HepG2 (cell line): ENCODE data around the gene CECR2. TPM values are rescaled to one million over a fixed set of nuclear protein-coding genes. Genes with fewer than 3 reads are reported as not detected.

Experiments used
- CTCF ChIP-seq: sonication (generic); formaldehyde crosslinking; IDR thresholded peaks from 2 replicates; pipeline ENCODE4 v1.5.0; 2020; ENCODE audit warnings: mild to moderate bottlenecking, missing genetic modification reagents, moderate library complexity
- ETV6 ChIP-seq: sonication (generic); formaldehyde crosslinking; conservative IDR thresholded peaks from 2 replicates; pipeline ENCODE4 v1.4.0; 2020; ENCODE audit warnings: missing genetic modification reagents
- FOXC1 ChIP-seq: sonication (generic); formaldehyde crosslinking; IDR thresholded peaks from 2 replicates; pipeline ENCODE4 v1.8.0; 2022; ENCODE audit warnings: mild to moderate bottlenecking, missing genetic modification reagents, borderline replicate concordance
- MYC ChIP-seq: sonication (generic); formaldehyde crosslinking; IDR thresholded peaks from 2 replicates; pipeline ENCODE4 v1.9.0; 2021; ENCODE audit warnings: missing genetic modification reagents, borderline replicate concordance
- NR2F1 ChIP-seq, 2 experiments: fragments of 450-650 bp in 1 of 2; formaldehyde crosslinking in 1 of 2; IDR thresholded peaks; 2 replicates each; pipeline versions ENCODE4 v1.5.0 to v1.6.1; 2016 to 2020; ENCODE audit warnings: mild to moderate bottlenecking in 1 of 2, missing compliant biosample characterization in 1 of 2, missing genetic modification reagents in 1 of 2, moderate library complexity in 1 of 2
- RBM22 ChIP-seq: fragments of 200-400 bp; formaldehyde crosslinking; optimal IDR thresholded peaks from 2 replicates; pipeline ENCODE3; 2017; ENCODE audit warnings: mild to moderate bottlenecking, low read length, moderate library complexity
- SALL1 ChIP-seq: sonication (generic); formaldehyde crosslinking; IDR thresholded peaks from 2 replicates; pipeline ENCODE4 v1.8.0; 2022; ENCODE audit warnings: mild to moderate bottlenecking, missing genetic modification reagents
- SATB2 ChIP-seq: sonication (generic); formaldehyde crosslinking; IDR thresholded peaks from 2 replicates; pipeline ENCODE4 v1.5.0; 2020; ENCODE audit warnings: missing genetic modification reagents
- SMAD1 ChIP-seq: sonication (generic); formaldehyde crosslinking; IDR thresholded peaks from 2 replicates; pipeline ENCODE4 v1.4.0; 2020; ENCODE audit warnings: missing genetic modification reagents, low read depth, mild to moderate bottlenecking, borderline replicate concordance
- SMARCE1 ChIP-seq: fragments of 450-650 bp; IDR thresholded peaks from 2 replicates; pipeline ENCODE4 v1.6.1; 2017; ENCODE audit warnings: borderline replicate concordance
- THAP9 ChIP-seq: sonication (generic); formaldehyde crosslinking; IDR thresholded peaks from 2 replicates; pipeline ENCODE4; 2020; ENCODE audit warnings: missing genetic modification reagents, mild to moderate bottlenecking, borderline replicate concordance
- ZFX ChIP-seq: sonication (generic); formaldehyde crosslinking; IDR thresholded peaks from 2 replicates; pipeline ENCODE4 v1.4.0; 2020; ENCODE audit warnings: mild to moderate bottlenecking, low read depth, missing genetic modification reagents, moderate library complexity
- ZFY ChIP-seq: sonication (generic); formaldehyde crosslinking; IDR thresholded peaks from 2 replicates; pipeline ENCODE4 v1.4.0; 2020; ENCODE audit warnings: missing genetic modification reagents
- ZNF230 ChIP-seq: sonication (generic); formaldehyde crosslinking; IDR thresholded peaks from 2 replicates; pipeline ENCODE4 v1.4.0; 2020; ENCODE audit warnings: mild to moderate bottlenecking, missing genetic modification reagents
- ZNF747 ChIP-seq: sonication (generic); formaldehyde crosslinking; IDR thresholded peaks from 2 replicates; pipeline ENCODE4 v1.8.1; 2023; ENCODE audit warnings: missing genetic modification reagents, mild to moderate bottlenecking, borderline replicate concordance
- ZNF83 ChIP-seq: sonication (generic); formaldehyde crosslinking; IDR thresholded peaks from 2 replicates; pipeline ENCODE4 v1.4.0; 2020; ENCODE audit warnings: missing genetic modification reagents, mild to moderate bottlenecking, borderline replicate concordance
- polyA plus RNA-seq, 8 experiments: library from polyadenylated mRNA; depleted of rRNA in 3 of 8; stranded (reverse) in 7 of 8; unstranded in 1 of 8; fragments of >200 nt; fragmentation: Illumina TruSeq in 4 of 8; extraction: Trizol in 4 of 8; gene quantifications; 2 replicates each; pipeline versions ENCODE4 v1.2.1 to v1.2.3, GENCODE V29; 2011 to 2016; ENCODE audit warnings: low read depth in 4 of 8, missing spikeins in 1 of 8, mixed read lengths in 1 of 8; ENCODE audit not compliant: insufficient read depth in 1 of 8
- total RNA-seq, 5 experiments: library from RNA; depleted of rRNA; stranded (reverse); fragments of >200 nt; fragmentation: Illumina TruSeq; extraction: Trizol; gene quantifications; 2 replicates each; pipeline ENCODE4 v1.2.3, GENCODE V29; 2016; ENCODE audit warnings: low read depth in 1 of 5
- TF ChIP-seq, protein P1 (sequence below): sonication (generic); formaldehyde crosslinking; IDR thresholded peaks from one replicate; pipeline ENCODE4 v1.5.1; 2020; ENCODE audit warnings: mild to moderate bottlenecking, missing genetic modification reagents; ENCODE audit errors: not compliant biosample characterization

CECR2 gene
- total and polyA plus RNA-seq, 2 of the 13 experiments (the other 11 are each of a cell fraction or from before 2014, with no cell fraction given), result not detected

- no peak for TF ChIP-seq FOXC1 (CRISPR knock-in tag)
- TF ChIP-seq ZNF230, result no peak
- no peak for TF ChIP-seq SMARCE1
- TF ChIP-seq SMAD1 (CRISPR knock-in tag), result no peak
- peak; percentile 12; the same call in 1 of the 2 replicates for TF ChIP-seq SALL1
- TF ChIP-seq SATB2 (CRISPR knock-in tag), result no peak
- peak; percentile 72; the same call in 1 of the 2 replicates for TF ChIP-seq MYC
- peak; percentile 68 for TF ChIP-seq ZFX (CRISPR knock-in tag)
- TF ChIP-seq, protein P1, sequence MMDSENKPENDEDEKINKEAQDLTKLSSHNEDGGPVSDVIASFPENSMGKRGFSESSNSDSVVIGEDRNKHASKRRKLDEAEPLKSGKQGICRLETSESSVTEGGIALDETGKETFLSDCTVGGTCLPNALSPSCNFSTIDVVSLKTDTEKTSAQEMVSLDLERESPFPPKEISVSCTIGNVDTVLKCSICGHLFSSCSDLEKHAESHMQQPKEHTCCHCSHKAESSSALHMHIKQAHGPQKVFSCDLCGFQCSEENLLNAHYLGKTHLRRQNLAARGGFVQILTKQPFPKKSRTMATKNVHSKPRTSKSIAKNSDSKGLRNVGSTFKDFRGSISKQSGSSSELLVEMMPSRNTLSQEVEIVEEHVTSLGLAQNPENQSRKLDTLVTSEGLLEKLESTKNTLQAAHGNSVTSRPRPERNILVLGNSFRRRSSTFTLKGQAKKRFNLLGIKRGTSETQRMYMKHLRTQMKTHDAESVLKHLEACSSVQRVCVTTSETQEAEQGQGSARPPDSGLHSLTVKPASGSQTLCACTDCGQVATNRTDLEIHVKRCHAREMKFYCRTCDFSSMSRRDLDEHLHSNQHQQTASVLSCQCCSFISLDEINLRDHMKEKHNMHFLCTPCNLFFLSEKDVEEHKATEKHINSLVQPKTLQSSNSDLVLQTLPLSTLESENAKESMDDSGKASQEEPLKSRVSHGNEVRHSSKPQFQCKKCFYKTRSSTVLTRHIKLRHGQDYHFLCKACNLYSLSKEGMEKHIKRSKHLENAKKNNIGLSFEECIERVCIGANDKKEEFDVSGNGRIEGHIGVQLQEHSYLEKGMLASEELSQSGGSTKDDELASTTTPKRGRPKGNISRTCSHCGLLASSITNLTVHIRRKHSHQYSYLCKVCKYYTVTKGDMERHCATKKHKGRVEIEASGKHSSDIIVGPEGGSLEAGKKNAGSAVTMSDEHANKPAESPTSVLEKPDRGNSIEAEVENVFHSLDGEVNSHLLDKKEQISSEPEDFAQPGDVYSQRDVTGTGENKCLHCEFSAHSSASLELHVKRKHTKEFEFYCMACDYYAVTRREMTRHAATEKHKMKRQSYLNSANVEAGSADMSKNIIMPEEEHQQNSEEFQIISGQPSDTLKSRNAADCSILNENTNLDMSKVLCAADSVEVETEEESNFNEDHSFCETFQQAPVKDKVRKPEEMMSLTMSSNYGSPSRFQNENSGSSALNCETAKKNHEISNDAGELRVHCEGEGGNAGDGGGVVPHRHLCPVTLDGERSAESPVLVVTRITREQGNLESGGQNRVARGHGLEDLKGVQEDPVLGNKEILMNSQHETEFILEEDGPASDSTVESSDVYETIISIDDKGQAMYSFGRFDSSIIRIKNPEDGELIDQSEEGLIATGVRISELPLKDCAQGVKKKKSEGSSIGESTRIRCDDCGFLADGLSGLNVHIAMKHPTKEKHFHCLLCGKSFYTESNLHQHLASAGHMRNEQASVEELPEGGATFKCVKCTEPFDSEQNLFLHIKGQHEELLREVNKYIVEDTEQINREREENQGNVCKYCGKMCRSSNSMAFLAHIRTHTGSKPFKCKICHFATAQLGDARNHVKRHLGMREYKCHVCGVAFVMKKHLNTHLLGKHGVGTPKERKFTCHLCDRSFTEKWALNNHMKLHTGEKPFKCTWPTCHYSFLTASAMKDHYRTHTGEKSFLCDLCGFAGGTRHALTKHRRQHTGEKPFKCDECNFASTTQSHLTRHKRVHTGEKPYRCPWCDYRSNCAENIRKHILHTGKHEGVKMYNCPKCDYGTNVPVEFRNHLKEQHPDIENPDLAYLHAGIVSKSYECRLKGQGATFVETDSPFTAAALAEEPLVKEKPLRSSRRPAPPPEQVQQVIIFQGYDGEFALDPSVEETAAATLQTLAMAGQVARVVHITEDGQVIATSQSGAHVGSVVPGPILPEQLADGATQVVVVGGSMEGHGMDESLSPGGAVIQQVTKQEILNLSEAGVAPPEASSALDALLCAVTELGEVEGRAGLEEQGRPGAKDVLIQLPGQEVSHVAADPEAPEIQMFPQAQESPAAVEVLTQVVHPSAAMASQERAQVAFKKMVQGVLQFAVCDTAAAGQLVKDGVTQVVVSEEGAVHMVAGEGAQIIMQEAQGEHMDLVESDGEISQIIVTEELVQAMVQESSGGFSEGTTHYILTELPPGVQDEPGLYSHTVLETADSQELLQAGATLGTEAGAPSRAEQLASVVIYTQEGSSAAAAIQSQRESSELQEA (CRISPR knock-in tag), result peak; percentile 99
- TF ChIP-seq CTCF, result 0 out of 2 replicates have a peak, but pooled peaks have one; percentile 25
- peak; percentile 76 for TF ChIP-seq ZFY (CRISPR knock-in tag)
- no peak for TF ChIP-seq ZNF747 (CRISPR knock-in tag)
- TF ChIP-seq ETV6 (CRISPR knock-in tag), result no peak
- TF ChIP-seq THAP9, result 0 out of 2 replicates have a peak, but pooled peaks have one; percentile 30
- no peak for TF ChIP-seq RBM22
- TF ChIP-seq ZNF83 (CRISPR knock-in tag), result no peak
- TF ChIP-seq NR2F1 (CRISPR knock-in tag; IDR thresholded peaks at IDR 0.05), result no peak
Observed at GRCh38 chr22:17580441-17581031, 211.3 kb downstream of the CECR2 start (continued).
